SU-DHL-6 (cell line): ENCODE results near the gene ITGAL.

Experiments
- EZH2phosphoT487 ChIP-seq: fragments of 200-600 bp; sonication (generic), shearing (Covaris generic); conservative IDR thresholded peaks from 2 replicates; pipeline ENCODE4 v1.6.1; 2018; ENCODE audit warnings: mild to moderate bottlenecking, antibody characterized with exemption, low read length, moderate library complexity, mixed read lengths
- TF ChIP-seq, protein P1 (sequence below): fragments of 200-600 bp; sonication (generic); IDR thresholded peaks from one replicate; pipeline ENCODE4 v1.5.1; 2017; ENCODE audit warnings: antibody characterized with exemption, mild to moderate bottlenecking, low read length, moderate library complexity; ENCODE audit not compliant: insufficient read depth, poor library complexity, severe bottlenecking

GRCh38 chr16:30470632-30470995 lies 1.9 kb upstream of the ITGAL start:
- TF ChIP-seq, protein P1, sequence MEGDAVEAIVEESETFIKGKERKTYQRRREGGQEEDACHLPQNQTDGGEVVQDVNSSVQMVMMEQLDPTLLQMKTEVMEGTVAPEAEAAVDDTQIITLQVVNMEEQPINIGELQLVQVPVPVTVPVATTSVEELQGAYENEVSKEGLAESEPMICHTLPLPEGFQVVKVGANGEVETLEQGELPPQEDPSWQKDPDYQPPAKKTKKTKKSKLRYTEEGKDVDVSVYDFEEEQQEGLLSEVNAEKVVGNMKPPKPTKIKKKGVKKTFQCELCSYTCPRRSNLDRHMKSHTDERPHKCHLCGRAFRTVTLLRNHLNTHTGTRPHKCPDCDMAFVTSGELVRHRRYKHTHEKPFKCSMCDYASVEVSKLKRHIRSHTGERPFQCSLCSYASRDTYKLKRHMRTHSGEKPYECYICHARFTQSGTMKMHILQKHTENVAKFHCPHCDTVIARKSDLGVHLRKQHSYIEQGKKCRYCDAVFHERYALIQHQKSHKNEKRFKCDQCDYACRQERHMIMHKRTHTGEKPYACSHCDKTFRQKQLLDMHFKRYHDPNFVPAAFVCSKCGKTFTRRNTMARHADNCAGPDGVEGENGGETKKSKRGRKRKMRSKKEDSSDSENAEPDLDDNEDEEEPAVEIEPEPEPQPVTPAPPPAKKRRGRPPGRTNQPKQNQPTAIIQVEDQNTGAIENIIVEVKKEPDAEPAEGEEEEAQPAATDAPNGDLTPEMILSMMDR = no peak
- TF ChIP-seq EZH2phosphoT487 = no peak
